Measurements from ENCODE around the gene KRT40. TPM values are rescaled to one million over a fixed set of nuclear protein-coding genes. Genes with fewer than 3 reads are reported as not detected.

Gene KRT40
- total RNA-seq, 1 donor from 2014 or later: not detected

DNA sequence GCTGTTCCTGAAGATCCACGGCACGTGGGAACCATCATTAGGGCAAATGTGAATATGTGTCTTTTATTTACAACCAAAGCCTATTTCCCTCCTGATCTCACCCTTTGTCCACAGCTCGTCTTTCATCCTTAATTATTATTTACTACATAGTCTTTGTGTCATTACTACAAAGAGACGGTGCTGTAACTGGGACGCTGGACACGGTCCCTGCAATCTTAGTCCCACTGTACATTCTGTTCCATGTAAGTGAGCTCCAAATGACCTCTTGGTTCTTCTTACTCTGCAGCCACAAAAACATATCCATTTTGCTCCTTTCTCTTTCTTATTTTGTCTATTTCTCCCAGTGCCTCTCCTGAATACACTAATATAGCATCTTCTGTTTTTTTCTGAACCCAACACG is 34.0 kb downstream of the KRT40 start:
- TF ChIP-seq, protein P1, sequence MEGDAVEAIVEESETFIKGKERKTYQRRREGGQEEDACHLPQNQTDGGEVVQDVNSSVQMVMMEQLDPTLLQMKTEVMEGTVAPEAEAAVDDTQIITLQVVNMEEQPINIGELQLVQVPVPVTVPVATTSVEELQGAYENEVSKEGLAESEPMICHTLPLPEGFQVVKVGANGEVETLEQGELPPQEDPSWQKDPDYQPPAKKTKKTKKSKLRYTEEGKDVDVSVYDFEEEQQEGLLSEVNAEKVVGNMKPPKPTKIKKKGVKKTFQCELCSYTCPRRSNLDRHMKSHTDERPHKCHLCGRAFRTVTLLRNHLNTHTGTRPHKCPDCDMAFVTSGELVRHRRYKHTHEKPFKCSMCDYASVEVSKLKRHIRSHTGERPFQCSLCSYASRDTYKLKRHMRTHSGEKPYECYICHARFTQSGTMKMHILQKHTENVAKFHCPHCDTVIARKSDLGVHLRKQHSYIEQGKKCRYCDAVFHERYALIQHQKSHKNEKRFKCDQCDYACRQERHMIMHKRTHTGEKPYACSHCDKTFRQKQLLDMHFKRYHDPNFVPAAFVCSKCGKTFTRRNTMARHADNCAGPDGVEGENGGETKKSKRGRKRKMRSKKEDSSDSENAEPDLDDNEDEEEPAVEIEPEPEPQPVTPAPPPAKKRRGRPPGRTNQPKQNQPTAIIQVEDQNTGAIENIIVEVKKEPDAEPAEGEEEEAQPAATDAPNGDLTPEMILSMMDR (conservative IDR thresholded peaks at IDR 0.05; ENCODE audit: low read depth, low read length): no peak
- DNase-seq (ENCODE audit: low read depth): no peak
- no peak overlapping the region for H3K4me3 ChIP-seq (ENCODE audit: low read depth, low read length)

DNA sequence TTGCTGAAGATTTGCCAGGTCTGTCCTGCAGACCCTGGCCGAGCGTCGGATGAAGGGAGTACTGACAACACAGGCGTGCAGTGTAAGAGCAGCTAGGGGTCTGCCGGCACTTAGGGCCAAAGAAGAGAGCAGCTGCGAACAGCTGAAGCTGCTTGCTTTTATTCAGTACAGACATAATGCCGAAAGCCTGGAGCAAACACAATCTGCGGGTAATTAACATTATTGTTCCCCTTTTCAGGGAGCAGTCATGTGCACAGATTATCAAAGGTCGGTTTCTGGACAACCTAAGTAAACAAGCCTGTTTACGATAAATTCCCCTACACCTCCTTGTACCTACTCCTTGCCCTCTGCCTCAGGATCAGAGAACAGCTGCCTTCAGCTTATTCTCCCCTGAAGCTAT is 34.7 kb downstream of the KRT40 start:
- no peak overlapping the region for H3K4me3 ChIP-seq (ENCODE audit: low read depth, low read length)
- no peak for DNase-seq (ENCODE audit: low read depth)
- TF ChIP-seq, protein P1 (conservative IDR thresholded peaks at IDR 0.05; ENCODE audit: low read depth, low read length): no peak

DNA sequence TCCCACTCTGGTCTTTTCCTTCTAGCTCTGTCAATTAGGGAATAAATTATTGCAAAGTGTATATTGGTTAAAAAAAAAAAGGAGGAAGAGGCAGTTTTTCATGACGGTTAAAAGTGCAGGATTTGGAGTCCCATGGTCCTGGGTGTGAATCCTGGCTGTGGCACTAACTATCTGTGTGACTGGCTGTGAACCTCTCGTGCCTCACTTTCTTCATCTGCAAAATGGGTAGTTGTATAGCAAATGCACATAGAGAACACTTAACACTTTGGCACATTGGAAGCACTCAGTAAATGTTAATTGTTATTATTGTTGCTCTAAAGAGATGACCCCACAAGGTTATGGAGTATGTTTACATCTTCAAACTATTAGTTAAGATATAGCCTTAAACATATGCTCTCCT is 36.2 kb downstream of the KRT40 start:
- DNase-seq (ENCODE audit: low read depth): no peak
- H3K4me3 ChIP-seq (ENCODE audit: low read depth, low read length): no peak overlapping the region
- TF ChIP-seq, protein P1 (conservative IDR thresholded peaks at IDR 0.05; ENCODE audit: low read depth, low read length): no peak

DNA sequence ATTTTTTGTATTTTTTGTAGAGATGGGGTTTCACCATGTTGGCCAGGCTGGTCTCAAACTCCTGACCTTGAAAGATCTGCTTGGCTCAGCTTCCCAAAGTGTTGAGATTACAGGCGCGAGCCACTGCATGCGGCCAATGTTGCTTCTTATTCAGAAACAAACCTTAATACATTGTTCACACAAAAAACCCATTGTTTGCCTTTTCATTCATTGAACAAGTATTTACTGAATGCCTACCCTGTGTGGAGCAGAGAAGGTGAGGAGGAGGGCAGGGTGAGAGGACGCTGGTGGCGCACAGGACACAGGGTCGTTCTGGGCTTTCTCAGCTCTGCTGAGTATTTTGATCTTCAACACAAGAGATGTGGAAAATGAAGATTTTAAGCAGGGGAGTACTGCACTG is 38.7 kb downstream of the KRT40 start:
- TF ChIP-seq, protein P1 (conservative IDR thresholded peaks at IDR 0.05; ENCODE audit: low read depth, low read length): no peak
- no peak overlapping the region for H3K4me3 ChIP-seq (ENCODE audit: low read depth, low read length)
- no peak for DNase-seq (ENCODE audit: low read depth)

DNA sequence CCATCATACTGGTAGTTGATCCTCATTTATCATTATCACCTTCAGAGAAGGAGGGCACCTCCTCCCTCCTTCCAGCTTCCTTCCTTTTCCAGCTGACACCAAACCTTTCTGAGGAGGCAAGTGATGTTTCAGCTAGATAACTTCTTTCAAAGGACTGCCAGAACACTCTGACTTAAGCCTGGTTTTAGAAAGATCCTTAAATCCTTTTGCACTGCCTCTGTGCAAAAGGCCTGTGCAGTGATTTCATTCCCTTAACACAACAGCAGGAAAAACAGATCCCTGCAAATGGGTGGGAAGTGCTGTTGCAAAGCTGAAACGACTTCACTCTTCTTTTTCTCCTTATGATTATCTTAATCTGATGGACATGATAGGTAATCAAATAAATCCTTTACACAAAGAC is 39.6 kb downstream of the KRT40 start:
- DNase-seq (ENCODE audit: low read depth): no peak
- TF ChIP-seq, protein P1 (conservative IDR thresholded peaks at IDR 0.05; ENCODE audit: low read depth, low read length): no peak
- H3K4me3 ChIP-seq (ENCODE audit: low read depth, low read length): no peak overlapping the region

DNA sequence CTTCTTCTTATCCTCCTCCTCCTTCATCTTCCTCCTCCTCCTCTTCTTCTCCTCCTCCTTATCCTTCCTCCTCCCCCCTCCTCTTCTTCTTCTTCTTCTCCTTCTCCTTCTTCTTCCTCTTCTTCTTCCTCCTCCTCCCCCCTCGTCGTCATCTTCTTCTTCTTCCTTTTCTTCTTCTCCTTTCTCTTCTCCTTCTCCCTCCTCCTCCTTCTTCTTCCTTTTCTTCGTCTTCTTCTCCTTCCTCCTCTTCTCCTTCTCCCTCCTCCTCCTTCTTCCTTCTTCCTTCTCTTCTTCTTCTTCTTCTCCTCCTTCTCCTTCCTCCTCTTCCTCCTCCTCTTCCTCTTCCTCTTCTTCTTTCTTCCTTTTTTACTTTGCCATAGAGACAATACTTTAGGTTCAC is 41.6 kb downstream of the KRT40 start:
- DNase-seq (ENCODE audit: low read depth): no peak
- TF ChIP-seq, protein P1 (conservative IDR thresholded peaks at IDR 0.05; ENCODE audit: low read depth, low read length): no peak
- H3K4me3 ChIP-seq (ENCODE audit: low read depth, low read length): no peak overlapping the region

DNA sequence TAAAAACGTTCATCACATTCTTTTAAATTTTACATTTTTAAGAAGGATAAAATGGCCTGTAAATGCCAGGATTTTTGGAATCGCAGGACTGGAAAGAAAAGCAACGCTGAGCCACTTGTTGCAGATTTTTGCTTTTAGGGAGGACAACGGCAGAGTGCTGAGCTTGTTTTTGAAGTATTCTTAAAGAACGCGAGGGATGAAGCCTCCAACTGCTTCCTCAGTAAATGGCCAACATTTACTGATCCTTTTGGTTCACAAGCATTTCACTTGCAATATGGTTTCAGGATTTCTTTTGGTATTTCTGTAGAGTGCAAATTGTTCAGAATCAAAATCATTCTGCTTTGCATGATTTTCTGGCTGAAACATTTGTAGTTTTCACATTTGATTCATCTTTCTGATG is 43.9 kb downstream of the KRT40 start:
- H3K4me3 ChIP-seq (ENCODE audit: low read depth, low read length): no peak overlapping the region

More for the DNA sequence above, 43.9 kb downstream of the KRT40 start:
- no peak for DNase-seq (ENCODE audit: low read depth)
- TF ChIP-seq, protein P1 (conservative IDR thresholded peaks at IDR 0.05; ENCODE audit: low read depth, low read length): no peak
